GM18502 (cell line): ENCODE results near the gene HEATR5B.

ENCODE experiments used
- ATAC-seq: cut with Tn5 transposase; IDR thresholded peaks from one replicate; pipeline ENCODE4 v1.9.1; 2021; ENCODE audit warnings: mild to moderate bottlenecking; ENCODE audit not compliant: unreplicated experiment, poor library complexity

HEATR5B gene

DNA sequence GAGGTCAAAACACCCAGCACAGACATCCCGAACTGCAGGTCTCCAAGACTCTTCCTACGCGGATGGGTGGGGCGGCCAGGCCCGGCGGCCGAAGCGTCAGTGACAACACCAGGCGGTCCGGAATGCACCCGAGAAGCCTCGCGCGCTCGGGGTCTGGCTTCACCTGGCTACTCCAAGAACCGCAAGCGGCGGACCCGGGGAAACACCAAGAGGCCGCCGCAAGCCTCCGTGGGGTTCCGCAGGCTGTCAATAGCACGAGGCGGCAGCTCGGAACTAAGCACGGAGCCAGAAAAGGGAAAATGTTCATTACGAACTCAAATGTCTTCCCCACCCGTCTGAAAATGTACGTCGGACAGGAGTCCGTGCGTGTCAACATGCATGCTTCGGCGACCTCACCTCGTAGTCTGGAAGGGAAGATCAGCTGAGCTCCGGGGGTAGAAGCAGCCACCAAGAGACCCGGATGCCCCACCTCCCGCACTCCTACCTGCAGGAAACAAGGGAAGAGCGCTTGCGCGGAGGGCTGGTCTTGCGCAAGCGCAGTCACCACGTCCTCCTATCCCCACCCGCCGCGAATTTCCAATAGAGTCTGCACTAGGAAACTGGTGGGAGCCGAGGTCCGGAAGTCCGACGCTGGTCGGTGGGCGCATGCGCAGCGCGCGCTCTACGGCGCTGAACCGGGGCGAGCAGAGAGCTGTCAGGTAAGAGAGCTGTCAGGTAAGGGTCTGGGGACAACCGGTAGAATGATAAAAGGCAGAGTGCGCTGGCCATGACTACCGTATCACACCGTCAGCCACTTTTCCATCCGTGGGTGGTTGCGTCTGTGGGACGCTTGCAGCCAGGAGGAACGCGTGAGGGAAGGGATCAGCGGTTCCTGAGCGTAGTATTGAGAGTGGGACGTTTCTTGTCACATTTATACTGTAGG lies at the start of gene HEATR5B, which contains the start of gene GPATCH11:
TSS of gene HEATR5B (minus strand) at position 500 of the 922 bp plus-strand sequence. CDS start 958 bp downstream, outside the sequence.
TSS of gene GPATCH11 (plus strand) at position 646 of the 922 bp plus-strand sequence. CDS start 3,864 bp downstream, outside the sequence.
- ATAC-seq = peak; percentile 84

- ATAC-seq = no peak
Observed at GRCh38 chr2:37132914-37133313, 48.7 kb upstream of the HEATR5B start.

DNA sequence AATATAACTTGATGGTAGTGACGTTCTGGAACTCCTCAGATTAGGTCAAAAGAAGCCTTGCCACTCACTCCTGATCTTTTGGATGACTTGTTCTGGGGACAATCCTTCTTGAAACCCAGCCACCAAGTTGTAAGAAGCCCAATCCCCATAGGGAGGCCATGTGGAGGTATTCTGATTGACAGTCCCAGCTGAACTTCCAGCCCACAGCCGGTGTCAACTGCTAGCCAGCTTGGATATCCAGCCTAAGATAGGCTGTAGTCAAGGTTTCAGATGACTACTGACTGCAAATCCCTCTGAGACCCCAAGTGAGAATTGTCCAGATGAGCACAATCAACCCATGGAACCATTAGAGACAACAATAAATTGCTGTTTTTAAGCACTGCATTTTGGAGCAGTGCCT lies 41.2 kb upstream of the HEATR5B start:
- no peak for ATAC-seq

DNA sequence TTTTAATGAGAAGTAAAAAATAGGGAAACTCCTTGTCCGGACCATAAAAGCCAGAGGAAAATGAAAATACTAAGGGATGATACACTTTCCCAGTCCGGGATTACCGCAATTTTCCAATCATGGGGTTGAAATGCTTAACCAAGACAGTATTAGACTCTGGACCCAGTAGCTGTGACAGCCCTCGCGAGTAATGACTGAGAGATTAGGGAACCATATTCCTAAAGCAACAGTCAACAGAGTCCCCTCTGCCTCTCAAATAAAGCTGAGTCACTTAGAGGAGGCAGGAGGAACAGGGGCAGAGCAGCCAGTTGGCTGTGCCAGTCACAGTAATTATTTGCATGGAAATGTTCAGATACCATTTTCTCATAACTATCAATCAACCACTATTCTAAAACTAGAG lies 35.0 kb upstream of the HEATR5B start:
- ATAC-seq = no peak

DNA sequence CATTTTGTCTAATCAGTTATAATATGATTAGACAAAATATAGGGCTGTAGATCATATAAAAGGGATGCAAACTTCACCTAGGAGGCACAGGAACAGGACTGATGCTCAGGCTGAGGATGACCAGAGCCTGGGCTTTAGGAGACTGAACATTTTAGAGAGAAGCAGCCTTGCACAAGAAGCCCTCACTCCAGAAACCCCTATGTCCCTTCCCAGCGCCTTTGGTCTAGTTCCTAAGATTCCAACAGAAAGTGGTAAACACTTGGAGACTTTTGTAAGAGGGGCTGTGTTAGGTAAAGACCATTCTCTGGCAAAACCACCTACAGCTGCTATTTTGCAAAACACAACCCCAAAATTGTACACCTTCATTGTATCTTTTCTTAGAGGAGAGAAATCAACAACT lies 33.4 kb upstream of the HEATR5B start:
- ATAC-seq = no peak

GRCh38 chr2:37111958-37112357 lies 27.8 kb upstream of the HEATR5B start:
- no peak for ATAC-seq

GRCh38 chr2:37110306-37111212 lies 26.4 kb upstream of the HEATR5B start:
- ATAC-seq = no peak

GRCh38 chr2:37109523-37109922 lies 25.4 kb upstream of the HEATR5B start:
- ATAC-seq = no peak

DNA sequence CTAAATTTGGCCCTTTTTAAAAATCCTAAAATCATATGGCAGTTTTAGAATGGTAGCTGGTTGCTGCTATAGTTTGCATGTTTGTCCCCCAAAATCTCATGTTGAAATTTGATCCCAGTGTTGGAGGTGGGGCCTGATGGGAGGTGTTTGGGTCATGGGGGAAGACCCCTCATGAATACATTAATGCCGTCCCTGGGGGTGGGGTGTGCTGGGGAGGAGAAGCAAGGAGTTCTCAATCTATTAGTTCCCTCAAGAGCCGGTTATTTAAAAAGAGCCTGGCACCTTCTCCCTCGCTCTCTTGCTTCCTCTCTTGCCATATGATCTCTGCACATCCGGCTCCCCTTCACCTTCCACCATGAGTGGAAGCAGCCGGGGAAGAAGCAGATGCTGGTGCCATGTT lies 21.0 kb upstream of the HEATR5B start:
- ATAC-seq = no peak

DNA sequence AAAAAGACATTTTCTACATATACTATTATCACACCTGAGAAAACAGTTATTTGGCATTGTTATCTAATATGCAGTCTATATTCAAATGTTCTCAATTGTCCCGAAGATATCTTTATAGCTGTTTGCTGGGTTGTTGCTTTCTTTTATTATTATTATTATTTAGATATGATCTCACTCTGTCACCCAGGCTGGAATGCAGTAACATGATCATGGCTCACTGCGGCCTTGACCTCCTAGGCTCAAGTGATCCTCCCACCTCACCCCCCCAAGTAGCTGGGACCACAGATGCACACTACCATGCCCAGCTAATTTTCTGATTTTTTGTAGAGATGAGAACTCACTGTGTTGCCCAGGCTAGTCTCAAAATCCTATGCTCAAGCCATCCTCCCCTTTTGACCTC lies 20.0 kb upstream of the HEATR5B start:
- ATAC-seq = no peak

DNA sequence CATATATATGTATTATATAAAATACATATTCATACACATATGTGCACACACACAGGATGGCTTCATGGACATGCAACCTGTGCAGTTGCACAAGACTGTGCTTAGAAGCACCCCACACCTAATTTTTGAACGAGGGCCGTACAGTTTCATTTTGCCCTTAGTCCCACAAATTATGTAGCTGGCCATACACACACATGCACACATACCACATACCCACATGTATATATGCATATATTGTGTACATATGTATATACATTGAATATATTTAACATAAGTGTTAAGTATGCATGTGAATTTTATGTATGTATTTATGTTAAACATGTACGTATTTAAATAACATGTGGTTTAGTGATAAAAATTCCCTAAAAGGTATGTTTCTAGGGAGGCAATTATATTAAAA lies 18.4 kb upstream of the HEATR5B start:
- ATAC-seq = no peak

DNA sequence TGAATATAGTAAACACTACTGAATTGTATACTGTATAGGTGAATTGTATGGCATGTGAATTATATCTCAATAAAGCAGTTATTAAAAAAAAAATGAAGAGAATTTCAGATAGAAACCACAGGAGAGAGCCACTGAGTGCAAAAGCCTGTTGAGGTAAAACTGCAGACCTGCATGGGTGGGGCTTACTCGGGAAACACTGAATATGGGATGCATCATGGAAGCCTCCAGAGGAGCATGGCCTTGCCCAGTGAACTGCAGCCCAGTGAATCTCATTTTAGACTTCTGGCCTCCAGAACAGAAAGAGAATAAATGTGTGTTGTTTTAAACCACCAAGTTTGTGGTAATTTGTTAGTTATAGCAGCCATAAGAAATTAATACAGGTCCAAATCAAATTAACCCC lies 15.9 kb upstream of the HEATR5B start:
- ATAC-seq = no peak

GRCh38 chr2:37098416-37099118 lies 14.4 kb upstream of the HEATR5B start:
- ATAC-seq = no peak

- ATAC-seq = no peak
Observed at GRCh38 chr2:37096568-37096967, 12.4 kb upstream of the HEATR5B start.

DNA sequence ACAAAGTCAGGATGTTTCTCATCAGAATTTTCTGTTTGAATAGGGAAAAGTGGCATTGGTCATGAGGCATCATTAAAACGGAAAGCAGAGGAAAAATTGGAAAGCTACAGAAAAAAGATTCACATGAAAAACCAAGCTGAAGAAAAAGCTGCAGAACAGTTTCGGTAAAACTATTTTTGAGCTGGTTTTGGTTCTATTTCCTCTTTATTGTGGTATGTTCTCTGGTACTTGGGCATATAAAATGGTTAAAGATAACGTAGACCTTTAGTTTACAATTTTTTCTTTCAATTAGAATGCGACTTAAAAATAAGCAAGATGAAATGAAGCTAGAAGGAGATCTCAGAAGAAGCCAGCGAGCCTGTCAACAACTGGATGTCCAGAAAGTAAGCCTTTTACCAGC lies 7.7 kb upstream of the HEATR5B start:
- ATAC-seq = peak; percentile 52

DNA sequence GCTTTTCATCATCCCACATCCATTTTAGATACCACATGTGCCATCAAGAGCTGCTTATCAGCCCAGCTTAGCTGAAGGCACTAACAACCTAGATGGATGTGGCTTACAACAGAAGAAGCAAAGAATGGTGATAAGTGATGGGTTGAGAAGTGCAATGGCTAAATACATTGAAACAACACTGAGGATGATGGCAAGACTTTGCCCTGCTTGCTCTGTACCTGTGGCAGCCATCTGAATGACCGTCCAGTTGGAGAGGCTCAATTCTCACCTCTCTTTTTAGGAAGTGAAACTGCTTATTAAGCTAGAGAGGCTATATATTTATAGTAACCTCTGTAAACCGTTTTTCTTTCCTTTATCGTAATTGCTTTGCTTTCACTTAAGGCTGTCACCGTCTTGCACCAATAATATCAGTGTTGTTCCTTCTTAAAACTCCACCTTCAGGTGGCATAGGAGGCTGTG lies 5.9 kb upstream of the HEATR5B start:
- ATAC-seq = peak; percentile 87

DNA sequence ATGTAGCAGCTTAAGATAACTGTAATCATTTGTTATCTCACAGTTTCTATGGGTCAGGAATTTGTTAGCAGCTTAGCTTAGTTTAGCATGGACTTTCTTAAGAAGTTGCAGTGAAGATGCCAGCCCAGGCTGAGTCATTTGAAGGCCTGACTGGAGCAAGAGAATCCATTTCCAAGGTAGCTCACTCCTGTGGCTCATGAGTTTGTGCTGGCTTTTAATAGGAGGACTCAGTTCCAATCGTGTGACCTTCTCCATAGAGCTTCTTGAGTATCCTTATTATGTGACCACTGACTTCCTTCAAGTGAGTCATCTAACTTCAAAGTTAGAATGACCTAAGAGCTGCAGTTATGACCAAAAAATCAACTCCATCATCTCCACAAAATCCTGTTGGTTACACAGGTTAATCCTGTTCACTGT lies 1.6 kb upstream of the HEATR5B start:
- ATAC-seq = no peak

GRCh38 chr2:37084797-37085196 lies 625 bp upstream of the HEATR5B start:
- ATAC-seq = peak; percentile 3

DNA sequence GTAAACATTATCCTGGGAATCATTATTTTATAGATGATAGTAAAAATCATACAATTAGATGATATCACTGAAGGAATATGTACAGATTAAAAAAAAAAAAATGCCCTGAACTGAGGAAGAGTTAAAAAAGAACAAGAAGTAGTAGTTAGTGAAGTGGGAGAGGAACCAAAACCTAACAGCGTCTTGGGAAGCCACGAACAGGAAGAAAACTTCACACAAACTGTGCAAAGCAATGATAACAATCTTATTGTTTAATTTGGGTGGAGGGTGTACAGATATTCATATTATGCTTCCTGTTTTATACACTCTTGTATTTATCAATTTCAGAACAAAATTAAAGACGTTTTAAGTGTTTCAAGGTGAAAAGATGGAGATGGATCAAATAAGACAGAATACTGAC lies 3.5 kb downstream of the HEATR5B start:
- ATAC-seq = no peak

DNA sequence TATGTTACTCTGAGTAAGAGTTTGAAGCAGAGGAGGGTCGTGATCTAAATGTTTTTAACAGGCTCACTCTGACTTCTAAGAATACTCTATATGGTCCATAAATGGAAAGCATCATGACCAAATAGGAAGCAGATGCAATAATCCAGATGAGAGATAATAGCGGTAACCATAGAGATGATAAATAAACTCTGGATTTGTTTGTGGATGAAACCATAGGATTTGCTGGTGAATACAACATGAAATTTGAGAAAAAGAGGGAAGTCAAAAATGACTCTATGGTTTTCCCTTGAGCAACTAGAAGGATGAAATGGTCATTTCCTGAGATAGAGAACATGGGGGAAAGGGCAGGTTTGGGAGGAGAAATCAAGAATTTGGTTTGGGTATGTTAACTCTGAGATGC lies 3.9 kb downstream of the HEATR5B start:
- no peak for ATAC-seq
